HepG2 (cell line): ENCODE results near the gene COQ6. TPM values are rescaled to one million over a fixed set of nuclear protein-coding genes. Genes with fewer than 3 reads are reported as not detected.

Experiments used
- ESRRA ChIP-seq: sonication (generic); formaldehyde crosslinking; IDR thresholded peaks from 2 replicates; pipeline ENCODE4 v1.5.1; 2020; ENCODE audit warnings: mild to moderate bottlenecking, low read depth, missing genetic modification reagents
- FOSL1 ChIP-seq: sonication (generic); formaldehyde crosslinking; IDR thresholded peaks from 2 replicates; pipeline ENCODE4 v1.9.0; 2021; ENCODE audit warnings: missing genetic modification reagents, borderline replicate concordance
- HMGXB4 ChIP-seq, 2 experiments: sonication (generic) in 1 of 2; formaldehyde crosslinking in 1 of 2; IDR thresholded peaks; 2 replicates each; pipeline versions ENCODE4 v1.4.0 to v1.6.1; 2018 to 2020; ENCODE audit warnings: missing genetic modification reagents in 2 of 2, borderline replicate concordance in 1 of 2, low read depth in 1 of 2, mild to moderate bottlenecking in 1 of 2, missing biosample characterization in 1 of 2
- PCBP2 ChIP-seq: fragments of 200-400 bp; formaldehyde crosslinking; optimal IDR thresholded peaks from 2 replicates; pipeline ENCODE3; 2018; ENCODE audit warnings: low read length, low read depth; ENCODE audit not compliant: poor library complexity, severe bottlenecking
- POLR2G ChIP-seq: fragments of 200-400 bp; formaldehyde crosslinking; IDR thresholded peaks from 2 replicates; pipeline ENCODE4 v1.6.1; 2018; ENCODE audit warnings: mild to moderate bottlenecking, low read depth, low read length, moderate library complexity
- RBM22 ChIP-seq: fragments of 200-400 bp; formaldehyde crosslinking; optimal IDR thresholded peaks from 2 replicates; pipeline ENCODE3; 2017; ENCODE audit warnings: mild to moderate bottlenecking, low read length, moderate library complexity
- SIX1 ChIP-seq: sonication (generic); formaldehyde crosslinking; IDR thresholded peaks from 2 replicates; pipeline ENCODE4 v1.4.0; 2020; ENCODE audit warnings: missing genetic modification reagents, borderline replicate concordance
- SRSF9 ChIP-seq: fragments of 200-400 bp; formaldehyde crosslinking; IDR thresholded peaks from 2 replicates; pipeline ENCODE4 v1.6.1; 2018; ENCODE audit warnings: borderline replicate concordance, mild to moderate bottlenecking, low read depth, low read length; ENCODE audit not compliant: insufficient read depth, poor library complexity, severe bottlenecking
- TBP ChIP-seq: sonication (generic); formaldehyde crosslinking; IDR thresholded peaks from 2 replicates; pipeline ENCODE4 v1.5.0; 2020; ENCODE audit warnings: missing genetic modification reagents
- THAP8 ChIP-seq: sonication (generic); formaldehyde crosslinking; IDR thresholded peaks from 2 replicates; pipeline ENCODE4 v1.5.1; 2020; ENCODE audit warnings: missing genetic modification reagents, mild to moderate bottlenecking, borderline replicate concordance
- TP53 ChIP-seq: sonication (generic); formaldehyde crosslinking; conservative IDR thresholded peaks from 2 replicates; pipeline ENCODE4 v1.4.0; 2020; ENCODE audit warnings: missing genetic modification reagents
- ZBED4 ChIP-seq: sonication (generic); formaldehyde crosslinking; IDR thresholded peaks from 2 replicates; pipeline ENCODE4 v1.4.0; 2020; ENCODE audit warnings: missing genetic modification reagents, borderline replicate concordance
- ZBTB38 ChIP-seq: sonication (generic); formaldehyde crosslinking; IDR thresholded peaks from 2 replicates; pipeline ENCODE4 v1.5.1; 2020; ENCODE audit warnings: mild to moderate bottlenecking, missing genetic modification reagents
- ZMYM2 ChIP-seq: sonication (generic); formaldehyde crosslinking; IDR thresholded peaks from 2 replicates; pipeline ENCODE4 v1.8.0; 2022; ENCODE audit warnings: mild to moderate bottlenecking, missing genetic modification reagents
- ZNF280D ChIP-seq: sonication (generic); formaldehyde crosslinking; IDR thresholded peaks from 2 replicates; pipeline ENCODE4 v1.5.1; 2020; ENCODE audit warnings: mild to moderate bottlenecking, missing genetic modification reagents
- ZNF343 ChIP-seq: sonication (generic); formaldehyde crosslinking; IDR thresholded peaks from 2 replicates; pipeline ENCODE4 v1.4.0; 2020; ENCODE audit warnings: mild to moderate bottlenecking, missing genetic modification reagents
- ZNF672 ChIP-seq: sonication (generic); formaldehyde crosslinking; IDR thresholded peaks from 2 replicates; pipeline ENCODE4 v1.8.1; 2022; ENCODE audit warnings: missing genetic modification reagents
- polyA plus RNA-seq, 8 experiments: library from polyadenylated mRNA; depleted of rRNA in 3 of 8; stranded (reverse) in 7 of 8; unstranded in 1 of 8; fragments of >200 nt; fragmentation: Illumina TruSeq in 4 of 8; extraction: Trizol in 4 of 8; gene quantifications; 2 replicates each; pipeline versions ENCODE4 v1.2.1 to v1.2.3, GENCODE V29; 2011 to 2016; ENCODE audit warnings: low read depth in 4 of 8, missing spikeins in 1 of 8, mixed read lengths in 1 of 8; ENCODE audit not compliant: insufficient read depth in 1 of 8
- total RNA-seq, 5 experiments: library from RNA; depleted of rRNA; stranded (reverse); fragments of >200 nt; fragmentation: Illumina TruSeq; extraction: Trizol; gene quantifications; 2 replicates each; pipeline ENCODE4 v1.2.3, GENCODE V29; 2016; ENCODE audit warnings: low read depth in 1 of 5

COQ6 gene
- total and polyA plus RNA-seq, 2 of the 13 experiments (the other 11 are each of a cell fraction or from before 2014, with no cell fraction given), result 18.9 to 34.7 TPM

GRCh38 chr14:73949752-73950734 is at the start of gene COQ6, which contains the start of gene FAM161B (continued):
- peak; percentile 77; the same call in 1 of the 2 replicates for TF ChIP-seq ZBED4 (CRISPR knock-in tag)
- no peak for TF ChIP-seq ZNF280D (CRISPR knock-in tag)
- TF ChIP-seq ZNF343 (CRISPR knock-in tag), result no peak
- TF ChIP-seq SRSF9, result no peak
- TF ChIP-seq SIX1, result peak; percentile 24
- peak; percentile 91 for TF ChIP-seq POLR2G
- no peak for TF ChIP-seq FOSL1 (CRISPR knock-in tag)
- TF ChIP-seq RBM22, result no peak
- no peak for TF ChIP-seq THAP8
- TF ChIP-seq PCBP2, result no peak
- TF ChIP-seq HMGXB4 (CRISPR knock-in tag; IDR thresholded peaks at IDR 0.05; ENCODE audit: borderline replicate concordance in 1 of 2, low read depth in 1 of 2), result peak; percentile 46 to 79; a peak in 2 of 4 replicates
- no peak; the same call in 1 of the 2 replicates for TF ChIP-seq ESRRA (CRISPR knock-in tag)
- peak; percentile 81; the same call in 1 of the 2 replicates for TF ChIP-seq ZBTB38 (CRISPR knock-in tag)
- TF ChIP-seq ZNF672 (CRISPR knock-in tag), result no peak
- no peak for TF ChIP-seq TP53 (CRISPR knock-in tag)
- TF ChIP-seq TBP (CRISPR knock-in tag), result no peak
- TF ChIP-seq ZMYM2, result peak; percentile 38; the same call in 1 of the 2 replicates
